ENCODE measurements around the gene PCBP3.

PCBP3 gene

DNA sequence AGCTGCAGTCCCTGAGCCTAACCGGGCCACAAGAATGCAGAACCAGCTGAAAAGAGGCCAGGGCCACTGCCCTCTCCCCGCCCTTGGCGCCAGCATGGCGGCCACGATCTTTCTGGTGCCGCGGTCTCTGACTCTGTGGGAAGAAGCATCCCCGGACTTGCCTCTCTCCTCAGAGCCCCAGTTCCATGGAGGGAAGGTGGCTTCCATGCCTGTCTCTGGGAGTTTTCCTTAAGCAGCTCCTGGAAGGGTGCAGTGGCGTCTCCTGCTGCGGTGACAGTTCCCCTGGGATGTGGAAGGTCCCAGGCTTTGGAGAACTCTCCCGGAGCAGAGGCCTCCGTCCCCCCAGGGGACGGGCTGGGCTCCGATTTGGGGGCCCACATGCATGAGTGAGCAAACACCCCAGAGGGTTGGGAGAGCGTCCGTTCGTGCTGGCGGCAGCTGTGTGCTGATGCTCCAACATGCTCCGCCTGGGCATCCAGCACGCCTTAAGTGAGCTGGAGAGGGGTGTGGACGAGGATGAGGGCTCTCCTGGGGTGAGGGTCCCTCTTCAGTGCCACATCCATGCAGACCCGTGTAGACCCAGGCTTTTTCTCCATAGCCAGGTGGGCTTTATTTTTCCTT, 228.2 kb downstream of the PCBP3 start:
- no peak for TF ChIP-seq CTCF (IDR thresholded peaks at IDR 0.05)

- TF ChIP-seq CTCF (IDR thresholded peaks at IDR 0.05) = no peak
These were observed 228.9 kb downstream of the PCBP3 start for GRCh38 chr21:45872471-45872870.

DNA sequence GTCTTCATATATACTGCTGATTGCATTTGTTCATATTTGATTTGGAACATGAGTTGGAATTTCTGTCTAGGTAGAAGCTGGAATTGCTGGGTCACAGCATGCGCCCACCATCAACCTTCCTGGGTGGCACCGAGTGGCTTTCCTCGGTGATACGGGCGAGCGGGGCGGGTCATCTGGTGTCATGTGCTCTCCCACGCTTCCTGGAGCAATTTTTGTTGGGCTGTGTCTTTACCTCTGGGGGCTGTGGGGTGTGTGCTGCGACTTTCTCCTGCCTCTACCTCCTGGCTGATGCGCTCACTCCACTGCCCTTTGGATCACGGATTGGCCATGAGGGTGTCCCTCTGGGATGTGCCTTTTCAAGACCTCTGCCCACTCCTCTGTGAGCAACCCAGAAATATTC, 229.4 kb downstream of the PCBP3 start:
- TF ChIP-seq CTCF (IDR thresholded peaks at IDR 0.05) = no peak

GRCh38 chr21:45873418-45873817, 229.9 kb downstream of the PCBP3 start:
- no peak for TF ChIP-seq CTCF (IDR thresholded peaks at IDR 0.05)

- TF ChIP-seq CTCF (IDR thresholded peaks at IDR 0.05) = no peak
These were observed 230.3 kb downstream of the PCBP3 start for GRCh38 chr21:45873866-45874265.

GRCh38 chr21:45874716-45875415, 231.3 kb downstream of the PCBP3 start:
- no peak for TF ChIP-seq CTCF (IDR thresholded peaks at IDR 0.05)

DNA sequence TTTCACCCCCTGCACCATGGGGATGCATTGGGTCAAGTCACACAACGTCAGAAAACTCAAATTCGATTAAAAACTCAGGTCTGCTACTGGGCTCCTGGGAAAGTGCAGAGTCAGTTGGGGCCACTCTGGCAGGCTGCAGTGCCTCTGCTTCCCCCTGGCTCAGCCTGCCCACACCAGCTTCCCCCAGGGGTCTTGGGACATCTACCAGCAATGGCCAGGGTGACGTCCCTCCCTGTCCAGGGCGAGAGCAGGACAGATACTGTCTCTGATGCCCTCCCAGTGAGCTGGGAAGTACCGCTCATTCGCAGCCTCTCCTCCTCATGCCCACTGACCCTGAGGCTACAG, 231.9 kb downstream of the PCBP3 start:
- TF ChIP-seq CTCF (IDR thresholded peaks at IDR 0.05) = no peak

All from LNCAP (cell line).